Measurements from ENCODE around the gene STX8. TPM values are rescaled to one million over a fixed set of nuclear protein-coding genes. Genes with fewer than 3 reads are reported as not detected.
A peak's percentile ranks its signal among the peaks of the same experiment; 100 is the strongest.

Gene STX8
- total RNA-seq, 1 donor from 2014 or later: 52.1 TPM

- DNase-seq: no peak
Measured at GRCh38 chr17:9225305-9226101, 350.1 kb downstream of the STX8 start.

DNA sequence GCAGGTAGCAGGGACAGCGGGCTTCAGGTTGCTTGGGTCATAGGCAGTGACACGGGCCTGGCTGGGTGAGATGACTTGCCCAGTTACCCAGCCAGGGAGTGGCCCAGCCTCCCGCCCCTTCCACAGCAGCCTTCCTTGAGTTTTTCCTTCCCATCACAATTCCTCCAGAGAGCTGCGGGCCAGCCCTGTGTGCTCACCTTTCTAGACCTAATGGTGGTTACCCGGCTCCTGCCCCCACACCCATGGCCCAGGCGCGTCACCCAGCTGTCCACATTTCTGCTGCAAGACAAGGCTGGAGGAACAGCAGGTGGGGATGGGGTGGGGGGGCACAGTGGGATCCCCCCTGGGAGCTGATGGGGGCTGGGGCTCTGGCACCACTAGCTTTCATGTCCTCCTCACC lies 351.1 kb downstream of the STX8 start:
- DNase-seq: no peak

GRCh38 chr17:9223531-9223930 lies 352.1 kb downstream of the STX8 start:
- DNase-seq: no peak

GRCh38 chr17:9221922-9222180 lies 353.8 kb downstream of the STX8 start:
- no peak for DNase-seq

DNA sequence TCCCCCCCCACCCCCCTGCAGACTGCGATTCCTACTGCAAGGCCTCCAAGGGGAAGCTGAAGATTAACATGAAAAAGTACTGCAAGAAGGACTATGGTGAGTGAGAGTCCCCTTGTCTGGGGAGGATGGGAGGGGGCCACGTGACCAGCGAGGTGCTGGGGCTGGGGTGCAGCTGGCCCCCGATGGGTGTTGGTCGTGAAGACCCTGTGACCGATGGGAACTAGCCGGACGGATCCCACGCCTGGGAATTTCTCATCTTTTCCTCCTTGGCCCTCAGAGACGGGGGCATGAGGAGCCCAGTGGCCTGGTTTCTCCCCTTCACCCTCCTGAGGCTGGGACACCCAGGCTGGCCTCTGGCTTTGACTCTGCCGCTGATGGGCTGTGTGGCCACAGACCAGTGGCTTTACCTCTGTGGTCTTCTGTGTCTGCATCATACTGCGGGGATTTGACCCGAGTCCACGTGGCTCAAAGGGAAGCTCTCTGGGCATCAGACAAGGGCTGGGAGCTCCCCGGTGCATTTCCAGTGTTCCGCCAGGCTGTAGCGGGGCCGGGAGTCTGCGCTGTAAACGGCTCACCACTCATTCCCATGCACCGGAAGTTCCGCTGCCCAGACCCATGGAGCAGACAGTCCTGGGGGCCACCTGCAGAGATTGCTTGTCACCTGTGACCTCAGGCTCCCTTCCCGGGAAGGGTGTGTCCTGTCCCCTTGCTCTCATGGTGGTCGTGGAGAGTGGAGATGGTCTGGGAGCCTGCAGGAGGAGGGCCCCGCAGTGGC lies 354.3 kb downstream of the STX8 start:
- no peak for DNase-seq

DNA sequence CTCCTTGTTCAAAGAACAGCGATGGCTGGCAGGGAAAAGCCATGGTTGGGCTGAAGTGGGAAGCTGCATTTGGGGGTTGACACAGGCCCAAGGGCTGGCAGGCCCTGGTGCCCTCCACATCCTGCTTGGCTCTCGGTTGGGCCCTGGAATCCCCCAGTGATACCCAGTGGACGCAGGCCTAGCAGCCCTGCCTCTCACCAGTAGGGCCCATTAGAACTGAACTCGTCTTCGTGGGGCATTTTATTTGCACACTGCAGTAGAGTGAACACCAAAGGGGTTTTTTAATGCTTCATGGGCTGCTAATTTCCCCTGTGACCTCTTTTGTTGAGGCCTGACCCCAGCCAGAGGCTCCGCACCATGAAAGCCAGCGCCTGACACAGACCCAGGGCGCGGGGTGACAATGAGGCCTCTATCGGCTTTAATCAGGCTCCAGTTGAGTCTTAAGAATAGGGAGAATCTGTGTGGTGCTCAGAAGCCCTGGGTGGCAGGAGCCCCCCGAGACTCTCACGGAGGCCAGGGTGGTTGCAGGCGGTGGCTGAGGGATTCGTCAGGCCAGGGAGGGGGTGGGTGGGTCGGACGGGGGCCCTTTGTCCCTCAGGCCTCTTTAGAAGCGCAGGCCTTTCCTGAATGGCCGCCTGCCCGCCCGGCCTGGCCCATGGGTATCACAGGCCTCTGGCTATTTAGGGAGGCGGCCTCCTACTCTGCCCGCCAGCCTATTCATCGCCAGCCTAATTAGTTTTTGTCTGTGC lies 355.0 kb downstream of the STX8 start:
- DNase-seq: no peak

DNA sequence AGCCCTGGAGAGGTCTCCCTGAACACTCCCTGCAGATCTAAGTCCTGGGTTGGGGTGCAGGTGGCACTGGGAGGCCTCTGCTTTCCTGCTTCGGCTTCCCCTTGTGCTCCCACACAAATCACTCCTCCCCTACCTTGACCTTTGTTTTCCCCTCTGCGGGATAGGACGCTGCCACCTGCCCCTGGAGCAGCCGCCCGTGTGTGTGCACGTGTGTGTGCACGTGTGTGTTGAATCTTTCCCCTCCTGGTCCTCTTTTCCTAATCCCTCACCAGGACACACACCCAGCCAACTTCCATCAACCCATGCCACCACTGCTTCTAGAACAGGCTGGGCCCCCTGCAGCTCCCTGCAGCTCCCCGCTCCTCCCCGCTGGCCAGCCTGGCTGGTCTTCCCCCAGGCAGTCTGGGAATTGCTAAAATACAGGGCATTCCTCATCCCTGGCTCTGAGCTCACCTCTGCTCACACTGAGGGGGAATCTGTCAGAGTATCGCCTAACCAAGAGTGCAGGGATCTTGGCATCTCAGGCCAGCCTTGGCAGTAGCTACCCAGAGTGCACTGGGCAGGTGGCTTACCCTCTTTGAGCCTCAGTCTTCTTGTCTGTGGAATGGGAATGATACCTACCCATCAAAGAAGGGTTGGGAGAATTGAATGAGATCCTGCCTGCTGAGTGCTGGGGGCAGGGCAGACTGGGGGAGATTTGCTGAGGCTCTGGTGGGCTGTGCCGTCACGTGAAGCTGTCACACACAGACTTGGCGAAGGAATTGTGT lies 355.8 kb downstream of the STX8 start:
- no peak for DNase-seq

- no peak for DNase-seq
Measured at GRCh38 chr17:9218911-9219310, 356.7 kb downstream of the STX8 start.

DNA sequence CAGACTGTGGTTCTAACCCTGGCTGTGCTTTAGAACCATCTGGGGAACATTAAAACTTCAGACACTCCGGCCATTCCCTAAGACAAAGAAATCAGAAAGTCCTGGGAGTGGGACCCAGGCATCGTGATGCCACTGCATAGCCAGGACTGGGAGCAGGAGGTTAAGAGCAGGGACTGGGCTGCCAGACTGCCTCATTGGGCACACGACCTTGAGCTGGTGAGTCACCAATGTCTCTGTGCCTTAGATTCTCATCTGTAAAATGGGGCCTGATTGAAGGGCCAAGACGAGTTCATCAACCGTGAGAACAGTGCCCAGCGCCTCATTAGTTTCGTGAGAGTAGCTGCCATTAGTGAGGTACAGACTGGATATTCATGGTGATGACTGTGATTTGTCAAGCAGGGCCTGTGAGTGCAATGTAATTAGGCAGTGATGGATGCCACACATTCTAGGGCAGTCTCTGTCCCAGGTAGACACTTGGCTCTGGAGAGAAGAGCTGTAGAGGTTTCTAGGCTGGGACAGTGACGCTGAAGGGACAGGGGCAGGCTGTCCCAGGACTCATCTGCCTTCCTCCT lies 357.5 kb downstream of the STX8 start:
- DNase-seq: no peak

GRCh38 chr17:9217151-9218056 lies 358.2 kb downstream of the STX8 start:
- peak; percentile 70 for DNase-seq

- DNase-seq: no peak
Measured at GRCh38 chr17:9215465-9215864, 360.2 kb downstream of the STX8 start.

DNA sequence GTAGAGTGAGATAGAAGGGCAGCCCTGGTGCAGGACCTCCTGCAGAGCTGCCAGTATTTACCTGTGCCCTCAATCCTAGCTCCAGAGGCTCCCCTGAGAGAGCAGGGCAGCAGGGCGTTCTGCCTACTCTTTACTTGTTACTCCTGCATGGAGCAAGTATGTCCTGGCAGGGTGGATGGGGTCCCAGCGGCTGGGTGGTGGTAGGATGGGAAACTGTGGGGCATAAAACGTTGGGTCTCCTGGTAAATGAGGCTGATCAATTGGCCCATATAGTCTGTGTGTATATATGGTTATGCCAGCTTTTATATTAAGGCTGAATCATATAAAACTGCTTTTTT lies 362.3 kb downstream of the STX8 start:
- no peak for DNase-seq

- no peak for DNase-seq
Measured at GRCh38 chr17:9212376-9213302, 363.0 kb downstream of the STX8 start.

- DNase-seq: no peak
Measured at GRCh38 chr17:9211133-9211765, 364.4 kb downstream of the STX8 start.

- no peak for DNase-seq
Measured at GRCh38 chr17:9209781-9210370, 365.7 kb downstream of the STX8 start.

DNA sequence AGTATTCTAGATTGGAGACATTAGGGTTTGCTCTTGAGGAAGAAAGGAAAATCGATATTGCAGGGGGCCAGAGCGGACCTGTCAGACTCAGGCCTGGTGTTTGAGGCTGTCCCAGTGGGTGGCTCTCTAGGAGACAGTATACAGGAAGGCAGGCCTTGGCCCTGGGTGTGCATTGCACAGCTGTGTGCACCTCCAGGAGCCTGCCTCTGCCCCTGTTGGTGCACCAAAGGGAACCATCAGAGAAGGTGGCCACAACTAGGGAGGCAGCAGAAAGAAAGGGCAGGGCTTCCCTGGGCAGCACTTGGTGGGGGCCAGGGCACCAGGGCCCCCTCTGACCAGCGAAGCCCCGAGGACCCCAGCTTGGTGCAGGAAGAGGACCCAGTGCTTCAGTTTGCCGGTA lies 366.3 kb downstream of the STX8 start:
- DNase-seq: no peak

GRCh38 chr17:9208381-9209105 lies 367.1 kb downstream of the STX8 start:
- DNase-seq: no peak

DNA sequence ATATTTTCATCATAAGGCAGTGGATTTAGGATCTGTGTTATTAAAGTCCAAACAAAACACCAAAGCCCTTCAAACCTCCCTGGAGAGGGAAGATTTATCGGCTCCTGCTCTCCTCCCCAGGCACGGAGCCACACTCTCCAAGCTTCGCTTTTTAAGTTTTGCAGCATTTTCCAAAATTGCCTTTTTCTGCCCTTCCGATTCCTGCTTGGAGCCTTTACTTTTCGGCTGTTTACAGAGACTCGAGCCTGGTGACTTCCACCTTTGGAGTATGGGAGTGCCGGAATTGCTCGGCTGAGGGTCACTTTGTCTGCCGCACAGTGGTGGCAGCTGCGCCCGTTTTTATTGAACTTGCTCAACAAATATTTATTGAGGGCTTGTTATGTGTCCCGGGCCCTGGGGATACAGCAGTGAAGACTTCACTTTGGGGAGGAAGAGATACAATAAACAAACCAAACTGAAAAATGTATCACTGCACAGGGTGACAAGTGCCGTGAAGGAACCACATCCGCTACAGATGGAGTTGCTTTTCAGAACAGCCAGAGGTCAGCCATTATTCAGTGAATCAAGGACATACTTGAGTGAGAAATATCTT lies 368.8 kb downstream of the STX8 start:
- DNase-seq: no peak

Measured in skin of body (tissue), 2 donors.